T-helper 9 cell (primary cell): ENCODE data around the gene TBX1.

ENCODE experiments used
- DNase-seq: peaks from one replicate; pipeline ENCODE4 v3.0.0-alpha.2; 2020

Gene TBX1

GRCh38 chr22:19815823-19816290 lies 55.3 kb downstream of the TBX1 start:
- no peak for DNase-seq

GRCh38 chr22:19816372-19817119 lies 56.0 kb downstream of the TBX1 start:
- no peak for DNase-seq
